SK-N-SH treated with all-trans-retinoic acid at 6 μM for 48 hours (cell line): Measurements from ENCODE around the gene ST3GAL5.
A peak's percentile ranks its signal among the peaks of the same experiment; 100 is the strongest.

Experiments used
- ATAC-seq: fragments of 200-7000 bp; cut with Tn5 transposase; 3 replicates; pipeline ENCODE4 v1.9.1; 2020; ENCODE audit warnings: mild to moderate bottlenecking, moderate library complexity
- ARNTL ChIP-seq: fragments of 450-650 bp; formaldehyde crosslinking; IDR thresholded peaks from 2 replicates; pipeline ENCODE4 v1.5.0; 2020; ENCODE audit warnings: low read depth, mild to moderate bottlenecking, moderate library complexity, borderline replicate concordance
- BACH2 ChIP-seq: fragments of 250-450 bp; sonication (Bioruptor Pico); IDR thresholded peaks from 2 replicates; pipeline ENCODE4 v1.9.0; 2021; ENCODE audit warnings: mild to moderate bottlenecking, borderline replicate concordance
- CREB5 ChIP-seq: fragments of 250-450 bp; sonication (Bioruptor Pico); IDR thresholded peaks from 2 replicates; pipeline ENCODE4 v1.5.1; 2020; ENCODE audit warnings: low read depth, mild to moderate bottlenecking, moderate library complexity
- CSDC2 ChIP-seq: fragments of 250-450 bp; sonication (Bioruptor Pico); IDR thresholded peaks from 2 replicates; pipeline ENCODE4 v1.5.0; 2020; ENCODE audit warnings: mild to moderate bottlenecking, moderate library complexity
- ESRRG ChIP-seq: fragments of 250-450 bp; sonication (Bioruptor Pico); IDR thresholded peaks from 2 replicates; pipeline ENCODE4 v1.6.1; 2021; ENCODE audit warnings: mild to moderate bottlenecking
- GLIS3 ChIP-seq: fragments of 250-450 bp; sonication (Bioruptor Pico); IDR thresholded peaks from 2 replicates; pipeline ENCODE4 v1.5.0; 2020; ENCODE audit warnings: mild to moderate bottlenecking, moderate library complexity
- ISL1 ChIP-seq: fragments of 250-450 bp; sonication (Bioruptor Pico); IDR thresholded peaks from 2 replicates; pipeline ENCODE4 v2.1.2; 2022; ENCODE audit warnings: mild to moderate bottlenecking, moderate library complexity
- OSR1 ChIP-seq: fragments of 250-450 bp; sonication (Bioruptor Pico); IDR thresholded peaks from 2 replicates; pipeline ENCODE4 v1.8.0; 2022; ENCODE audit warnings: moderate library complexity, mild to moderate bottlenecking, inconsistent platforms
- PATZ1 ChIP-seq: fragments of 250-450 bp; sonication (Bioruptor Pico); IDR thresholded peaks from 2 replicates; pipeline ENCODE4 v1.8.0; 2020; ENCODE audit warnings: mild to moderate bottlenecking, moderate library complexity, borderline replicate concordance
- PPARA ChIP-seq: fragments of 250-450 bp; sonication (Bioruptor Pico); IDR thresholded peaks from 2 replicates; pipeline ENCODE4 v1.5.0; 2020; ENCODE audit warnings: mild to moderate bottlenecking, borderline replicate concordance
- RARB ChIP-seq: fragments of 250-450 bp; sonication (Bioruptor Pico); IDR thresholded peaks from 2 replicates; pipeline ENCODE4 v1.8.0; 2021; ENCODE audit warnings: mild to moderate bottlenecking, moderate library complexity
- SNAI2 ChIP-seq: fragments of 250-450 bp; sonication (Bioruptor Pico); IDR thresholded peaks from 2 replicates; pipeline ENCODE4 v1.5.0; 2020; ENCODE audit warnings: mild to moderate bottlenecking, moderate library complexity
- TCF4 ChIP-seq: fragments of 250-450 bp; sonication (Bioruptor Pico); IDR thresholded peaks from 2 replicates; pipeline ENCODE4 v1.8.0; 2021; ENCODE audit warnings: mild to moderate bottlenecking, moderate library complexity, borderline replicate concordance
- TOX ChIP-seq: fragments of 250-450 bp; sonication (Bioruptor Pico); IDR thresholded peaks from 2 replicates; pipeline ENCODE4 v1.8.0; 2021; ENCODE audit warnings: mild to moderate bottlenecking, moderate library complexity, borderline replicate concordance
- ZC3H10 ChIP-seq: fragments of 250-450 bp; sonication (Bioruptor Pico); IDR thresholded peaks from 2 replicates; pipeline ENCODE4 v1.5.1; 2021; ENCODE audit warnings: mild to moderate bottlenecking, moderate library complexity
- ZFP3 ChIP-seq: fragments of 250-450 bp; sonication (Bioruptor Pico); IDR thresholded peaks from 2 replicates; pipeline ENCODE4 v1.5.0; 2020; ENCODE audit warnings: mild to moderate bottlenecking, moderate library complexity
- ZFP30 ChIP-seq: fragments of 450-650 bp; formaldehyde crosslinking; IDR thresholded peaks from 2 replicates; pipeline ENCODE4 v1.5.0; 2022; ENCODE audit warnings: mild to moderate bottlenecking, moderate library complexity
- ZNF565 ChIP-seq: fragments of 450-650 bp; formaldehyde crosslinking; conservative IDR thresholded peaks from 2 replicates; pipeline ENCODE4 v1.5.0; 2020; ENCODE audit warnings: low read depth, mild to moderate bottlenecking, moderate library complexity
- ZNF70 ChIP-seq: fragments of 450-650 bp; formaldehyde crosslinking; IDR thresholded peaks from 2 replicates; pipeline ENCODE4 v1.5.0; 2020; ENCODE audit warnings: mild to moderate bottlenecking, moderate library complexity
- ZNF8 ChIP-seq: fragments of 450-650 bp; formaldehyde crosslinking; IDR thresholded peaks from 2 replicates; pipeline ENCODE4 v1.5.0; 2020; ENCODE audit warnings: mild to moderate bottlenecking, moderate library complexity

ST3GAL5 gene

GRCh38 chr2:85792783-85793441, 95.9 kb downstream of the ST3GAL5 start:
- ATAC-seq, result peak; percentile 30
- TF ChIP-seq ARNTL (CRISPR knock-in tag) (no peak), TCF4 (CRISPR knock-in tag) (no peak), TOX (CRISPR knock-in tag) (no peak), PATZ1 (no peak), RARB (CRISPR knock-in tag) (no peak), ZFP3 (CRISPR knock-in tag) (no peak), SNAI2 (CRISPR knock-in tag) (no peak), CREB5 (CRISPR knock-in tag) (no peak), ZNF8 (CRISPR knock-in tag) (no peak)

GRCh38 chr2:85791704-85792565, 96.9 kb downstream of the ST3GAL5 start:
- TF ChIP-seq ZC3H10 (CRISPR knock-in tag) (no peak), BACH2 (CRISPR knock-in tag) (no peak), ZNF70 (CRISPR knock-in tag) (no peak), ZFP3 (CRISPR knock-in tag) (no peak), ISL1 (no peak), RARB (CRISPR knock-in tag) (no peak), ESRRG (CRISPR knock-in tag) (no peak), CSDC2 (CRISPR knock-in tag) (no peak), CREB5 (CRISPR knock-in tag) (no peak), ARNTL (CRISPR knock-in tag) (no peak), SNAI2 (CRISPR knock-in tag) (no peak), ZNF565 (CRISPR knock-in tag) (no peak), ZNF8 (CRISPR knock-in tag) (no peak), PPARA (CRISPR knock-in tag) (no peak), GLIS3 (CRISPR knock-in tag) (no peak), TOX (CRISPR knock-in tag) (no peak), PATZ1 (no peak)
- no peak for ATAC-seq

GRCh38 chr2:85790499-85791188, 98.1 kb downstream of the ST3GAL5 start:
- no peak for ATAC-seq

More at GRCh38 chr2:85790499-85791188, 98.1 kb downstream of the ST3GAL5 start:
- TF ChIP-seq CREB5 (CRISPR knock-in tag), result no peak
- TF ChIP-seq OSR1 (CRISPR knock-in tag), result no peak
- no peak for TF ChIP-seq ZFP30 (CRISPR knock-in tag)
- no peak for TF ChIP-seq CSDC2 (CRISPR knock-in tag)
- no peak for TF ChIP-seq ZNF8 (CRISPR knock-in tag)
- no peak for TF ChIP-seq ZFP3 (CRISPR knock-in tag)
- no peak for TF ChIP-seq BACH2 (CRISPR knock-in tag)
- TF ChIP-seq TCF4 (CRISPR knock-in tag), result no peak
